ENCODE data around the gene TRABD2B.

TRABD2B gene

GRCh38 chr1:48021792-48022191, 24.6 kb upstream of the TRABD2B start:
- no peak for DNase-seq

- DNase-seq, result no peak
Measured at GRCh38 chr1:48019714-48020315, 22.6 kb upstream of the TRABD2B start.

GRCh38 chr1:48018799-48019198, 21.6 kb upstream of the TRABD2B start:
- no peak for DNase-seq

- DNase-seq, result no peak
Measured at GRCh38 chr1:48017716-48018115, 20.5 kb upstream of the TRABD2B start.

GRCh38 chr1:48016515-48016914, 19.3 kb upstream of the TRABD2B start:
- DNase-seq, result no peak

- DNase-seq, result no peak
Measured at GRCh38 chr1:48013270-48013669, 16.1 kb upstream of the TRABD2B start.

GRCh38 chr1:48007047-48007446, 9.9 kb upstream of the TRABD2B start:
- DNase-seq, result no peak

GRCh38 chr1:48006264-48006663, 9.1 kb upstream of the TRABD2B start:
- no peak for DNase-seq

GRCh38 chr1:48005253-48006117, 8.3 kb upstream of the TRABD2B start:
- DNase-seq, result no peak

GRCh38 chr1:48003741-48004531, 6.8 kb upstream of the TRABD2B start:
- DNase-seq, result peak; percentile 78

- DNase-seq, result no peak
Measured at GRCh38 chr1:48002142-48002541, 5.0 kb upstream of the TRABD2B start.

- no peak for DNase-seq
Measured at GRCh38 chr1:48001696-48002095, 4.5 kb upstream of the TRABD2B start.

- DNase-seq, result no peak
Measured at GRCh38 chr1:48000883-48001282, 3.7 kb upstream of the TRABD2B start.

- DNase-seq, result no peak
Measured at GRCh38 chr1:47999097-47999496, 1.9 kb upstream of the TRABD2B start.

- no peak for DNase-seq
Measured at GRCh38 chr1:47998396-47998990, 1.3 kb upstream of the TRABD2B start.

GRCh38 chr1:47996406-47997226, 569 bp downstream of the TRABD2B start:
- no peak for DNase-seq

GRCh38 chr1:47996060-47996405, 1.2 kb downstream of the TRABD2B start:
- DNase-seq, result no peak

- DNase-seq, result no peak
Measured at GRCh38 chr1:47995306-47996050, 1.7 kb downstream of the TRABD2B start.

- DNase-seq, result no peak
Measured at GRCh38 chr1:47993881-47994625, 3.1 kb downstream of the TRABD2B start.

- no peak for DNase-seq
Measured at GRCh38 chr1:47993416-47993740, 3.8 kb downstream of the TRABD2B start.

All from NCI-H1694 (cell line).